Left cardiac atrium (tissue), 4 donors: ENCODE results near the gene DUSP2. TPM values are rescaled to one million over a fixed set of nuclear protein-coding genes. Genes with fewer than 3 reads are reported as not detected.

Experiments
- ATAC-seq, 2 donors: fragments of 200-7000 bp; cut with Tn5 transposase; one replicate each; pipeline ENCODE4 v1.9.1; 2020; ENCODE audit warnings: mild to moderate bottlenecking in 2 of 2, moderate library complexity in 2 of 2
- DNase-seq: peaks from one replicate; pipeline ENCODE4 v3.0.0-alpha.2; 2020
- intact Hi-C, 2 donors: fragments of 100-400 bp; cut with DNase I; formaldehyde crosslinking; loops; one replicate each; pipeline versions ENCODE4 v1.14.1 to v1.15.1; 2022 to 2023
- total RNA-seq, 2 donors: library from RNA; stranded (reverse); fragmentation: NEBNext Ultra II Directional; extraction: Animal tissue kit (Norgen Biotek cat#: 25700); gene quantifications; one replicate each; pipeline ENCODE4 v1.2.1, GENCODE V29; 2021
- donor health status: DM: no; HTN: yes; CAD: no.
- donor health status: DM: no; HTN: yes; CAD: no; lungs with severe emphysema.
- donor health status: DM: yes; HTN: yes; CAD: no.
- donor health status: Dilated cardiomyopathy.

Gene DUSP2
- total RNA-seq, 2 donors from 2014 or later: 1.6 to 2.4 TPM

DNA sequence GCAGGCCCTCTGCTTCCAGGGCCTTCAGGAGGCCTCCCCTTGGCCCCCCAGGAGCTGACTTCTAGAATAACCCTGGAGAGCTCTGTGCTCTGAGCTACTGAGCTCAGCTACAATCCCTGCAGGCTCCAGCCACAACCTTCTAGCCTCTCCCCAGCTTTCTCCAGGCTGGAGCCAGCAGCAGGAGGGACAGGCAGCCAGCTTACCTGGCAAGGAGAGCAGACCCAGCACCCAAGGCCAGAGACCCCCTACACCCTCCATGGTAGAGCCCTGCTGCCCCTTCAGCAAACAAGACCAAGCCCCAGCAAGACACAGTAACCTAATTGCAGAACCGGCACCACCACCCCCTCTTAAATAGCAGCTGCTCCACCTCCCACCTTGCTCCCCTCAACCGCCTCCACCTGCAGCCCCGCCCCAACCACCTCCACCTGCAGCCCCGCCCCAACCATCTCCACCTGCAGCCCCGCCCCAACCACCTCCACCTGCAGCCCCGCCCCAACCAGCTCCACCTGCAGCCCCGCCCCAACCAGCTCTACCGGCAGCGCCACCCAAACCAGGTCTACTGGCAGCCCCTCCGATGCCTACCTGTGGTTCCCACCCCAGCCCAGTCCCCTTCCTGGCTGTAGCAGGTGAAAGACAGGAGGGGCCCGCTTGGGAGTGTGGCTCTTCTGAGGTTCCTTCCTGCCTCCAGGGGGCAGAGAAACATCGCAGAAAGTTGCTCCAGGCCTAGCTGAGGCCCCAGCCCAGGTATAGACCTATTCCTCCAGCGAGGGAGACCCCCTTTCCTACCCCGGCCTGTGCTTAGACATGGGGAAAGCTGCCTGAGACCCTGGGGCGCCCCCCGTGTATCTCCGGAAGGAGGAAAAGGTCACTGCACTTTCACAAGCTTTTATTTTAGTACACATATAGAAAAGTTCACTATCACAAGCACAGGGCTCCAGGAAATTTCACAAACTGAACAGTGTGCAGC lies 6.8 kb downstream of the DUSP2 start, which contains the start of gene ASTL:
TSS of gene ASTL (minus strand) at position 324 of the 967 bp plus-strand sequence. CDS start at position 258, 66 bp downstream.
- peak; percentile 54 to 65 for ATAC-seq
- DNase-seq: no peak
- intact Hi-C loops: loop anchor here (2.0 to 10.0 kb wide), 3 partner anchors 116 to 369 kb away; partner anchors contain the start of gene NEURL3 (in 2 of the 2)

DNA sequence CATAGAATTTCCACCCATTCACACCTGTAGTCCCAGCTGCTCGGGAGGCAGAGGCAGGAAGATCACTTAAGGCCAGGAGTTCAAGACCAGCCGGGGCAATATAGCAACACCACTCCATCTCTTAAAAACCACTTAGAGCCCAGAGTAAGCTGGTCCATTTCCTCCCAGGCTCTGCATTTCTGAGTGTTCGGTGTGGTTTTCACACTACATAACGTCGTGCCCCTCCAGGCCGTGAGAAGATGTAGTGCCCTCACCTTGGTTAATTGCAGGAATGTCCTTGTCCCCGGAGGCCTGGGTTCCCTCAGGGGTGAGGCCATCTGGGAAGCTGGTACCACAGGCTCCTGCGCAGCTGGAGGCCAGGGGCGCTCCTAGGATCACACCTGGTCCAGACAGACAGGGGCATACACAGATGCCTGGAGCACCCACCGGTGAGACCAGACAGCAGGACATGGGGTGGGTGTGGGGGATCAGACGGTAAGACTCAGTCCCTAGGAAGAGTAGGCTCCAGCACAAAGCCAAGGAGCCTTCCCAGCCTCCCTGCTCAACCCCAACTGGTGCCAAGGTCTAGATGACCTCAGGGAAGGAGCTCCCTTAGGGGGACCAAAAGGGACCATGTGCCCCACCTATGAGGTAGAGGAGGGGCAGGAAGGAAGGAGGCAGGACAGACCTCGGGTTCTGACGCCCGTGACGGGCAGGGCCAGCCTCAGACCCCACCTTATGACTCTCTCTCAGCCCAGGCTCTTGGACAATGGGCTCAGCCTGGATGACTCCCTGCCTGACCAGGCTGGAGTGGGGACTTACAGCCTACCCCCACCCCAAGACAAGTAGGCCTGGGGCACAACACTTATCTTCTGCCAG lies 7.7 kb downstream of the DUSP2 start:
- intact Hi-C loops: loop anchor here (2.0 to 10.0 kb wide), 3 partner anchors 117 to 370 kb away; partner anchors contain the start of gene NEURL3 (in 2 of the 2)
- ATAC-seq (no peak), DNase-seq (no peak)

DNA sequence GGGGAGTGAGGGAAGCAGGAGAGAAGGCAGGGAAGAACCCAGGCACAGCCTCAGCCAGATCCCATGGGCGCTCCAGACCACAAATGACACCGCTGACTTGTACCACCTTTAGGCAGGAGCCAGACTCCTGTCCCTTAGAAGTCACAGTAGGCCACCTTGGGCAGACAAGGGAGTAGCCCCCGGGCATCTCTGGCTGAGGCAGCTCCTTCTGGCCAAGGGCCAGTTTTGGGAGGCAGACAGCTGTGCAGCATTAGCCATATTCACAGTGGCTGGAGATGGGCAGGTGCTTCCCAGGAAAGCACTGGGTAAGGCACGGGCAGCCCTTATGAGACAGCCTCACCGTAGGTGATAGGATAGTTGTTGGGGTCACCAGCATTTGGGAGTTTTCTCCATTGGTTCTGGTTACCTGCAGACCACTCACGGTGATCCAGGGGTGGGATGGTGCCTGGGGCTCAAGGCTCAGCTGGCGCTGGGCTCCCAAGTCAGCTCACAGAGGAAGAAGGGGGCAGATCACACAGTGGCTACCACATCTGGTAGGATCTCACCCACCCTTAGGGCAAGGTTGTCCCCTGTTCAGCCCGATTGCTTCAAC lies 9.0 kb downstream of the DUSP2 start:
- ATAC-seq: no peak
- no peak for DNase-seq
- intact Hi-C loops: loop anchor here (5.0 to 10.0 kb wide), 2 partner anchors 369 to 371 kb away; partner anchors contain the start of gene NEURL3 (in 2 of the 2)

DNA sequence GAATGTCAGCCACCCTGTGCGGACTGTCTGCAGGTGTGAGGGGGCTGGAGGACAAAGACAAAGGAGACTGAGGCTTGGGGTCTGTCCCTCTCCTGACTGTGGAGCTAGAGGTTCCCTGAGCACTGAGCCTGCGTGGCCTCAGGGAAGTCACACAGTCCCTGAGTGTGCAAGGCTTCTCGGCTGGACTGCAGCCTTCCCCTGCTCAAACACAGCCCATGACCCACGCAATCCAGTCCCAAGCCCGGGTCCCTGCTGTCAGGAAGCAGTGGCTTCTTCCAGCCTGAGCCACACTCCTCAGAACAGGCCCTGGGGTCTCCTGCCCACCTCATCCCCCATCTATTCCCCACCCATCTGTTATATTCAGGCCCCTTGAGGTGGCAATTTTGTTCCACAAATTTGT lies 9.6 kb downstream of the DUSP2 start:
- DNase-seq (no peak), ATAC-seq (no peak)
- intact Hi-C loops: loop anchor here (5.0 to 10.0 kb wide), 2 partner anchors 369 to 372 kb away; partner anchors contain the start of gene NEURL3 (in 2 of the 2)

DNA sequence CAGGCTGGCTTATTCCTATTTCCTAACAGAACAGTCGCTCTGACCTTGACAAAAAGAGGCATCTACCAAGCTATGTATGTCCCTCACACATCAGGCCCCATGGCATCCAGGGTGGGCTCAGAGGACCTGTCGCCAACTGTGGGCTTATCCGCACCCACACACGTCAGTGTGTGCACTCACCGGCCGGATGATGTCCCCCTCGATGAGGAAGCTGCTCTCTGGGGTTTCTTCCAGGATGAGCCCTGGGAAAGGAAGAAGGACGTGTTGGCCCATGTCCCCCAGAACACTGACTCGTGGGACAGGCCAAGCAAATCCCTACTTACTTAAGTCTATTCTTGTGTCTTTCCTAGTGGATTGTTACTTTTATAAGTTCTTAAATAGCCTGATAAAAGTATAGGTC lies 10.1 kb downstream of the DUSP2 start:
- DNase-seq (no peak), ATAC-seq (no peak)
- intact Hi-C loops: loop anchor here (5.0 to 10.0 kb wide), 2 partner anchors 370 to 372 kb away; partner anchors contain the start of gene NEURL3 (in 2 of the 2)

DNA sequence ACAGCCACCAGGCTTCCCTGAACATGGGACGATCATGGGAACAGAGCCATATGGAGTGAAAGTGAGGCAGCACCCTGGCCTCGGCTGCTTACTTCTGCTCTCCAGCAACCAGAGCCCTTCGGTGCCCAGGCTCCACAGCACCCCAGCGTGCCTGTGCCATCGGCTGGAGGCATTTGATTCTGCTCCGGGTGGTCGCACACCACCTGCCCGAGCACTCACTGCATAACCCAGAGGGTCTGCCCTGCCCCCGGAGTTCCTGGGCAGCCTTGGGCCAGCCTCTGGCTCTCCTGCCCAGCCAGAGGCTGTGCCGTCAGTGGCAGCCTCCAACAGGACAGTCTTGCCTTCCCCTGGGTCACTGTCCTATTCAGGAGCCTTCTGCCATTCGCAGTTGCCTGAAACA lies 10.8 kb downstream of the DUSP2 start:
- intact Hi-C loops: loop anchor here in 1 of 2 donors (10.0 kb wide), 1 partner anchor 370 kb away; the partner anchor contains the start of gene NEURL3
- ATAC-seq: no peak
- DNase-seq: no peak

DNA sequence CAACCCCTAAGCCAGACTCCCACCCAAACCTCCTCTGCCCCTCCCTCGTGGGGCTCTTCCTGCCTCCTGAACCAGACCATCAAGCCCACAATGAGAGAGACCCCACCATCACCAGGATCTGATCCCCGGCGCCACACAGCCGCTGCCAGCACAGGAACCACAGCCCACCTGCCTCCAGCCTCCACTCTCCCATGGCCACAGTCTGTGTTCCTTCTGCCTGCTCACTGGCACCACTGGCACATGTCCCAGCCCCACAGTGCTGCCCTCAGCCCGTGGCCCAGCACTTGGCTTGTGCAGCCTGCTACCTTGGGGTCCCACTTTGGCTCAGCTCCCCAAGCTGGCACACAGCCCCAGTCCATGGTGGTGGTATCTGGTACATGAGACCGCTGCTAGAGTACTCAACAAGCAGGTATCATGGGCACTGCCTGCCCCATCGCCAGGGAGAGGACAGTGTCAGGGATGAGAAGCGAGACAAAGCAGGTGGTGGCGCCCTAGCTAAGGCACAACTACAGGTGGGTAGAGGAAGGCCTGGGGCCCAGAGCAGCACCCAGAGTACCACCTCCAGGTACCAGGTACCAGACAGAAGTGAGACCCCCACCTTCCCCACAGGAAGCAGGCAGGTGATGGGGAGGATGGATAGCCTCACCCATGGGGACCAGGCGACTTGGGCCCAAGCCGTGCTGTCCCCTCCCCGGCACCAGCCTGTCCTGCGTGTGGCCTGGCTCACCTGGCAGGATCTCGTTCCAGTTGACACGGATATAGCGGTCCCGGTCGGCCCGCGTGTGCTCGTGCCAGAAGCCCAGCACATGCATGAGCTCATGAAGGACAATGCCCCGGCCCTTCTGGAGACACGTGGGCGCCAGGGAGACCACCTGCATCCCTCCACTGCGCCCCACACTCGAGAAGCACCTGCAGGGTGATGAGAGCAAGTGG lies 13.2 kb downstream of the DUSP2 start:
- intact Hi-C loops: loop anchor here in 1 of 2 donors (10.0 kb wide), 1 partner anchor 373 kb away; the partner anchor contains the start of gene NEURL3
- ATAC-seq: no peak
- DNase-seq: no peak

DNA sequence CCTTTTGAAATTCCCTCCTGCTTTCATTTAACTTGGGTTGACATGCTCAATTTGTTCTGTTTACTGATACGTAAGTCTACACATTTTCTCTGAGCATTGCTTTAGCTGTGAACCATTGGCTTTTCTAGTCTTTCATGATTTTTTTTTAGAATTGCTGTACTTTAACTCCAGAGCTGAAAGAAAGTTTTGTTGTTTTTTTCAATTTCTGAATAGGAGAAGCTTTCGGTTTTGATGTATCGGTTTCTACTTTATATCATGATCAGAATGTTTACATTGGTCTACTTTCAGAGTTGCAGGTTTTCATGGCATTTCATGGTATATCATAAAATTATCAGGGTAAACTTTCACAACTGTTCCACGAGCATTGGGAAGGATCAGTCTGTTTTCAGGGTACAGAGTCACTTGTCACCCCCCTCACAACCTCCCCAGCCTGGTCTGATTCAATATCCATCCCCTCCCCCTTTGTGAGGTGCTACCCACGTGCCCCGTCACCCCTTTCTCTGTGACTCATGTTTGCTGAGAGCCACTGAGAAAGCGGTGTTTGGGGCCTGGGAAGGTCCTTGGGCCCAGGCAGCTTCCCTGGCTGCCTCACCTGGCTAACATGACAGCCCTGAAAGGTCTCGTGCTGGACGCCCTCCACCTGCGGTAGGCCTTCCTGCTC lies 14.0 kb downstream of the DUSP2 start:
- DNase-seq (no peak), ATAC-seq (no peak)
- intact Hi-C loops: loop anchor here in 1 of 2 donors (10.0 kb wide), 1 partner anchor 374 kb away; the partner anchor contains the start of gene NEURL3

DNA sequence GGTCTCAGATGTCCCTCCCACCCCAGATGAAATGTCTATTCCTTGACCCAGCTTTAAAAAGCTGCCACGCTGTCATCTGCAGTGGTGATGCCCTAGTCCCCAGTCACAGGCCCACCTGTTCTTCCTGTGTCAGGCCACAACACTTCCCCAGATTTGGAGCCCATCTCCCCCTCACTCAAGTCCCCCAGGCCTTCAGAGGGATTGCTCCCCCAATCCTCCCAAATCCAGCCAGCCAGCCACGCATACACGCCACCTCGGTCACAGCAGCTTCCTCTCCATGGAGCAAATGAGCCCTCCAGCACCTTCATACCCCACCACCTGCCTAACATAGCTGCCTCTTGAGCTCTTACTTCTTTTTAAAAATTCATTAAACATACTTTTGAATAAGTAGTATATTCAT lies 14.8 kb downstream of the DUSP2 start:
- no peak for DNase-seq
- intact Hi-C loops: loop anchor here in 1 of 2 donors (10.0 kb wide), 1 partner anchor 374 kb away; the partner anchor contains the start of gene NEURL3
- no peak for ATAC-seq

DNA sequence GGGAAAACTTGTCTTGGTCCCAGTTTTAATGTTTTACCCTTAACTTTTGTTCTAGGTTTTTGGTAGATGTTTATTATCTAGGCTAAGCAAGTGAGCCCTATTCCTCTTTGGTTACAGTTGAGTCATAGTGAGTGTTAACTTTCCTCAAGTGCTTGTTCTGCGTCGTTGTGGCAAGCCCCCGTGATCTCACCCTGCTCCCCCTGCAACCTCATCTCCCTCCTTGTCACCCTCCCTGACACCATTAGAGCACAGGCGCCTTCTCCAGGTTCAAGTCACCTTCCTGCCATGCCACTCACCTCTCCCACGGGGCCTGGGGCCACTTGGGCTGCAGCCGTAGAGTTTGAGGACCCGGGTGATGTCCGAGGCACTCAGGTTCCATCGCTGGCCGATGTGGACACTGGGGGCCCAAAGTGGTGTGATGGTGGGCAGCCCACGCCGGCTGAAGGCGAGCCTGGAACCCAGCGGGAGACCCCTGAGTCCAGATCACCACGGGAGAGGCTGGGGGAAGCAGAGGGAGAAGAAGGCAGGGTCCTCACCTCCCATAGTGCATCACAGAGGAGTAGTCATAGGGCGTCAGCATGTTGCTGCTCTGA lies 15.6 kb downstream of the DUSP2 start:
- DNase-seq (no peak), ATAC-seq (no peak)
- intact Hi-C loops: loop anchor here in 1 of 2 donors (10.0 kb wide), 1 partner anchor 375 kb away; the partner anchor contains the start of gene NEURL3

DNA sequence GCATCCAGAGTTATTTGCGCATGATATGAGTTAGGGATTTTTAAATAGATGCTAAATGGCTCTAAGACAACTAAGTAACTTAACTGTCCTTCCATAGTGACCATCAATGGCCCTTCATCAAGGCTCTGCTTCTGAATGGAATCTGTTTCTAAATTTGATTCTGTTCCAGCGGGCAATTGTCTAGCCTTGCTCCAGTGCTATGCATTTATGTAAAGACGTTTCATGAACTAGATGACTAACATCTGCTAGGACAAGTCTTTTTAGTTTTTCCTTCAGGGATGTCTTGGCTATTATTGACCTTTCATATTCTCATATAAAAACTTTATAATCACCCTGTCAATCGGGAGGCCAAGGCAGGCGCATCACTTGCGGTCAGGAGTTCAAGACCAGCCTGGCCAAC lies 16.8 kb downstream of the DUSP2 start:
- ATAC-seq (no peak), DNase-seq (no peak)
- intact Hi-C loops: no loop called here

DNA sequence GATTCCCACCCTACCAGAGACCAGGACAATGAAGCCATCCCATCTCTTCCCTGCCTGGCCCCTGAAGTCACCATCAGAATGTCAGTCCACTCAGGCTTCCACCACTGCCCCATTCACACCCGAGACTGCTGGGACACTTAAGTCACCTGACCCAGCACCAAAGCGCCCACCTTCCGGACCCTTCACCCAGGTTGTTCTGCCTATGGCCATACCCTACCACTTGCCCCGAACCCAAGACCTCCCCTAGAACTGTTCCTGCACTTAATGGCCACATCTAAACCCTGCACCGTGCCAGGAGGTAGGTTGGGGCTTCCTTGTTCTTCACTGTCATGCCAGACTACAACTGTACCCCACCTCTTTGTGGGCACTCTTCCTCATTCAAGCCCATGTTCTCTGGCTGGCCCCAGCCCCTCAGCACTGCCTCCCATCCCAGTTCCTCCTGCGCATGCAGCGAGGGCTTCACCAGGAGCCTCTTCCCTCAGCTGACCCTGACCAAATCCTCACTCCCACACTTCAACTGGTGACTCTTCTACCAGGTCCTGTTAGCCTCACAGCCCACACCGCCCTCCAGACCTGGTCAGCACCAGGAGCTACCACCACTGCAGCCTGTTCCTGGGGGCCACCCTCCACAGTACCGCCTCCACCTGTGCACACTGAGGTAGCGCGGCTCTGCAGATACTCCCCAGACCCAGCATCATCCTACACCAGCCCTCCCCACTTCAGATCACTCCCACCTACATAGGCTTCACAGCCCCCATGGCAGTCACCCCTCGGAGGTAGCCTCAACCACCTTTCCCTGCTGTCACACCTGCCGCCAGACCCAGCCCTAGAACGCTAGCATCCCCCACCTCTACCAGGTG lies 20.6 kb downstream of the DUSP2 start:
- ATAC-seq (no peak), DNase-seq (no peak)
- intact Hi-C loops: no loop called here

DNA sequence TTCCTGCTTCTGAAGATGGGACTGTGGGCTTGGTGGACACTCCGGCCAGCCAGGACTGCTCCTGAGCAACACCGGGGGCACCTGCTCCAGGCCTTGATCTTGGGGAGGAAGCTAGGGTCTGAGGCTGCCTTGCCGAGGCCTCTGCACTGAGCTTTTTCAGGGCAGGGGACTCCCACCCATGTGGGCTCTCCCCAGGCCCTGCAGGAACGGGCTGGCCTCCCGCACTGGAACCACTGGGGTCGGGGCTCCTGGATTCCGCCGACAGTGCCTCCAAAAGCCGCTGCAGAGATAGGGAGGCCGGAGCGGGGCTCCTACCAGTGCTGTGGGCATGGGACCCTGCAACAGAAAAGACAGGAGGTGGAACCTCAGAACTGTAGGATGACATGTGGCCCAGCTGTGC lies 21.3 kb downstream of the DUSP2 start:
- ATAC-seq: no peak
- DNase-seq: no peak
- intact Hi-C loops: no loop called here

DNA sequence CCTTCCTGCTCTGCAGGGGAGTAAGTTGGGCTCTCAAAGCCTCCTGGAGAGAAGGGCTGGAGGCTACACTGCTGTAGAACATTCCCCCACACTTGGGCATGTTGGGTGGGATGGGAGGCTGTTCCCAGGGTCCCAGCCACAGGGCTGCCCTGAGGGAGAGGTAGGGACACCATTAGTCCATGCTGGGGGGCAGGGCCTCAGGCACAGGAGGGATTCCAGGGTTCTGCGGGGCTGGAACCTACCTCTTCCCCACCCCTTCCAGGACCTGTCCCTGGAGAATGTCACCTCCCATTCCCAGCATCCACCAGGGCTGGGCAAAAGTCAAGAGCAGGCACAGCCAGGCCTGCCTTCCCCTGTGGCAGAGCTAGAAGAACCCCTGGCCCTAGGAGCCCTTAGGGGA lies 21.9 kb downstream of the DUSP2 start:
- ATAC-seq (no peak), DNase-seq (no peak)
- intact Hi-C loops: no loop called here

DNA sequence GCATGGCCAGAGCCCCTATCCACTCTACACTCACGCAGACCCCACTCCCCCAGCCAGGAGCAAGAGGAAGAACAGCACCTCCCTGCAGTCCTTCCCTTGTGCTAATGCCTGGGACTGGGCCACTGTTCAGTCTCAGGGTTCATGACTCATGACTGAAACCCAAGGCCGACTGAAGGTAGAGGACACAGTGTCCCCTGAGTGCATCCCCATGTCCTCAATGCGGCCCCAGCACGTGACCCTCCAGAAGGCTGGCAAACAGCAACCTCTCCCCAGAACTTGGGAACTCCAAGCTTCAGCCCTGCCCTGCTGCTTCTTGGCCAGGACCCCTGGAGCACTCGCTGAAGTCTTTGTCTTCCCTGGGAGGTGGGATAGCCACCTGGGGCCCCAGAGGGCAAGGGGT lies 22.8 kb downstream of the DUSP2 start:
- intact Hi-C loops: no loop called here
- no peak for DNase-seq
- ATAC-seq: no peak

DNA sequence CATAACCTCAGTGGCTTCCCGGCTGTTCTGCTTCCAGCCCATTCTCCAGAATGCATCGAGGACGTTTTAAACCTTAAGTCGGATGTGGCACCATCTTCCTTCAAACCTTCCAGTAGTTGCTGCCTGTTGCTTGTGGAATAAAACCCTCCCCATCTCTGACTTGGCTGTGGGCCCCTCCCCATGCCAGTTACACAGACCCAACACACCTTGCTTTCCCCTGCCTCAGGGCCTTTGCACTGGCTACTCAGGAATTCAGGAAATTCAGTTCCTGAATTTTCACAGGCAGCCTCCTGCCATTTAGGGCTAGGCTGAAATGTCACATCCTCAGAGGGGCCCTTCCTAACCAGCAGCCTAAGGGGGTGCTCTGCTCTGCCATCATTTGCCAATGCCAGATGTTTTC lies 23.8 kb downstream of the DUSP2 start:
- ATAC-seq (no peak), DNase-seq (no peak)
- intact Hi-C loops: no loop called here
